K562 (cell line): ENCODE results near the gene CRAT. TPM values are rescaled to one million over a fixed set of nuclear protein-coding genes. Genes with fewer than 3 reads are reported as not detected.

Experiments used
- ATAC-seq: fragments of 200-7000 bp; cut with Tn5 transposase; 3 replicates; pipeline ENCODE4 v1.9.1; 2020; ENCODE audit warnings: moderate library complexity
- BruUV-seq: library from RNA; stranded (reverse); fragments of 400-500 nt; replicated peaks from 2 replicates; lab custom pipeline; 2021; lab: Mats Ljungman, UMichigan
- CTCF ChIA-PET: fragments of 300-600 bp; formaldehyde crosslinking; extraction: SDS; loops from one replicate; lab custom pipeline; 2021; ENCODE audit warnings: low intra/inter-chr PET ratio; lab: Yijun Ruan, JAX
- POLR2A ChIA-PET: fragments of 300-600, 350-650 bp; sonication (Branson Sonifier 250); formaldehyde crosslinking; extraction: SDS; loops from one replicate; lab custom pipeline; 2021; ENCODE audit warnings: antibody characterized with exemption, inconsistent platforms; lab: Yijun Ruan, JAX
- DNase-seq, 4 experiments: peaks; one replicate each; pipeline versions ENCODE4 v3.0.0 to v3.0.0-alpha.2; 2011 to 2018; ENCODE audit warnings: low spot score in 3 of 4, mixed read lengths in 3 of 4; ENCODE audit errors: extremely low read depth in 1 of 4
- FAIRE-seq: peaks from 2 replicates; lab custom pipeline; 2011; peaks lifted over from hg19 to GRCh38; lab: Jason Lieb, UNC
- H2AFZ ChIP-seq: 2 replicates; pipeline ENCODE4 v1.6.0; 2011; ENCODE audit warnings: low read depth, low read length, control low read depth, inconsistent platforms
- H3K27ac ChIP-seq: fragments of 200-600 bp; 3 replicates; pipeline ENCODE4 v1.8.0; 2011; ENCODE audit warnings: low read depth, mild to moderate bottlenecking, control low read depth, inconsistent platforms, low read length, moderate library complexity, mixed read lengths; ENCODE audit errors: extremely low read depth
- H3K27me3 ChIP-seq, 2 experiments: fragments of 300-600 bp in 1 of 2; 2 replicates in 1 of 2; 3 replicates in 1 of 2; pipeline versions ENCODE4 v1.6.0 to v1.8.0; 2011; ENCODE audit warnings: inconsistent platforms in 2 of 2, low read length in 2 of 2, mild to moderate bottlenecking in 1 of 2, mixed read lengths in 1 of 2, moderate library complexity in 1 of 2; ENCODE audit not compliant: control insufficient read depth in 2 of 2, insufficient read depth in 2 of 2
- H3K36me3 ChIP-seq: fragments of 300-600 bp; 3 replicates; pipeline ENCODE4 v1.8.0; 2011; ENCODE audit warnings: mild to moderate bottlenecking, low read length, inconsistent platforms; ENCODE audit not compliant: control insufficient read depth, insufficient read depth
- H3K4me1 ChIP-seq, 2 experiments: fragments of 200-600 bp in 1 of 2; replicated peaks in 1 of 2; 2 replicates in 1 of 2; 3 replicates in 1 of 2; pipeline versions ENCODE4 v1.5.1 to v1.8.0; 2011; ENCODE audit warnings: inconsistent platforms in 2 of 2, low read length in 2 of 2, mild to moderate bottlenecking in 1 of 2, mixed read lengths in 1 of 2, moderate library complexity in 1 of 2; ENCODE audit not compliant: control insufficient read depth in 2 of 2, insufficient read depth in 2 of 2
- H3K4me2 ChIP-seq: 2 replicates; pipeline ENCODE4 v1.6.1; 2011; ENCODE audit warnings: low read length, control low read depth, inconsistent platforms, mixed read lengths; ENCODE audit not compliant: insufficient read depth
- H3K4me3 ChIP-seq: fragments of 200-600 bp; sonication (generic), shearing (Covaris generic); 2 replicates; pipeline ENCODE4 v1.5.1; 2016; ENCODE audit warnings: control low read depth, inconsistent platforms
- H3K79me2 ChIP-seq: fragments of 200-600 bp; 3 replicates; pipeline ENCODE4 v1.8.0; 2011; ENCODE audit warnings: low read length, inconsistent platforms; ENCODE audit not compliant: control insufficient read depth, insufficient read depth
- H3K9ac ChIP-seq, 2 experiments: 2 replicates each; pipeline versions ENCODE4 v1.6.0 to v1.6.1; 2011; ENCODE audit warnings: low read depth in 2 of 2, low read length in 2 of 2, control low read depth in 1 of 2, inconsistent platforms in 1 of 2, mild to moderate bottlenecking in 1 of 2, mixed read lengths in 1 of 2; ENCODE audit not compliant: insufficient read depth in 1 of 2
- H3K9me1 ChIP-seq: one replicate; pipeline ENCODE4 v1.6.0; 2011; ENCODE audit warnings: inconsistent platforms, mild to moderate bottlenecking, low read length, moderate library complexity; ENCODE audit not compliant: control insufficient read depth, insufficient read depth
- H3K9me3 ChIP-seq: replicated peaks from 2 replicates; pipeline ENCODE4 v1.5.1; 2011; ENCODE audit warnings: low read depth, low read length, inconsistent platforms; ENCODE audit not compliant: control insufficient read depth, insufficient read depth
- H4K20me1 ChIP-seq: replicated peaks from 2 replicates; pipeline ENCODE4 v1.6.1; 2011; ENCODE audit warnings: low read length, inconsistent platforms, mixed read lengths; ENCODE audit not compliant: control insufficient read depth, insufficient read depth
- ATF7 ChIP-seq: fragments of 450-650 bp; IDR thresholded peaks from 2 replicates; pipeline ENCODE4 v1.7.1; 2014; ENCODE audit warnings: mild to moderate bottlenecking, moderate library complexity
- BHLHE40 ChIP-seq: IDR thresholded peaks from 2 replicates; pipeline ENCODE4 v1.6.1; 2011; ENCODE audit warnings: low read length, improper control_type of control experiment
- COPS2 ChIP-seq: fragments of 450-650 bp; conservative IDR thresholded peaks from 2 replicates; pipeline ENCODE4 v1.6.1; 2016; ENCODE audit warnings: mild to moderate bottlenecking, moderate library complexity
- EGR1 ChIP-seq: fragments of 450-650 bp; conservative IDR thresholded peaks from 2 replicates; pipeline ENCODE4 v1.6.1; 2017; ENCODE audit warnings: mild to moderate bottlenecking
- GATAD2B ChIP-seq: fragments of 450-650 bp; IDR thresholded peaks from 2 replicates; pipeline ENCODE4 v1.6.1; 2017; ENCODE audit warnings: mild to moderate bottlenecking, borderline replicate concordance
- HCFC1 ChIP-seq: IDR thresholded peaks from 2 replicates; pipeline ENCODE4 v1.6.1; 2012; ENCODE audit warnings: low read depth, low read length, improper control_type of control experiment
- KDM2B ChIP-seq: fragments of 250-450 bp; sonication (Bioruptor Pico); IDR thresholded peaks from 2 replicates; pipeline ENCODE4 v1.8.0; 2021; ENCODE audit warnings: mild to moderate bottlenecking, moderate library complexity
- MYC ChIP-seq, 2 experiments: fragments of 250-450 bp in 1 of 2; sonication (Bioruptor Pico) in 1 of 2; IDR thresholded peaks; 2 replicates each; pipeline versions ENCODE4 v1.5.1 to v1.6.1; 2012 to 2021; ENCODE audit warnings: low read depth in 2 of 2, borderline replicate concordance in 1 of 2, improper control_type of control experiment in 1 of 2, low read length in 1 of 2, mild to moderate bottlenecking in 1 of 2, moderate library complexity in 1 of 2
- NR3C1 ChIP-seq: sonication (generic); formaldehyde crosslinking; IDR thresholded peaks from 2 replicates; pipeline ENCODE4 v1.8.1; 2022; ENCODE audit warnings: missing genetic modification reagents
- PCBP1 ChIP-seq: fragments of 200-400 bp; formaldehyde crosslinking; IDR thresholded peaks from 2 replicates; pipeline ENCODE4 v1.6.1; 2018; ENCODE audit warnings: mild to moderate bottlenecking, low read depth, low read length; ENCODE audit not compliant: poor library complexity, severe bottlenecking
- POLR2AphosphoS2 ChIP-seq: IDR thresholded peaks from 2 replicates; pipeline ENCODE4 v1.6.1; 2012; ENCODE audit warnings: low read length, improper control_type of control experiment
- RBM39 ChIP-seq: fragments of 200-400 bp; formaldehyde crosslinking; optimal IDR thresholded peaks from 2 replicates; pipeline ENCODE3; 2018; ENCODE audit warnings: low read depth, low read length
- RUNX1 ChIP-seq: sonication (generic); IDR thresholded peaks from 2 replicates; pipeline ENCODE4 v1.6.1; 2016; ENCODE audit warnings: antibody characterized with exemption, low read depth
- TEAD1 ChIP-seq, 2 experiments: fragments of 450-650 bp in 1 of 2; sonication (generic) in 1 of 2; formaldehyde crosslinking; IDR thresholded peaks; 2 replicates each; pipeline versions ENCODE4 v1.4.0 to v1.8.0; 2020 to 2022; ENCODE audit warnings: mild to moderate bottlenecking in 2 of 2, missing genetic modification reagents in 1 of 2
- ZFP36 ChIP-seq: fragments of 150-350 bp; IDR thresholded peaks from 2 replicates; pipeline ENCODE4 v1.6.1; 2018; ENCODE audit warnings: low read length, low read depth; ENCODE audit not compliant: partially characterized antibody
- ZNF639 ChIP-seq, 2 experiments: fragments of 200-800 bp in 1 of 2; sonication (Bioruptor generic) in 1 of 2; sonication (generic) in 1 of 2; formaldehyde crosslinking in 1 of 2; IDR thresholded peaks in 1 of 2; conservative IDR thresholded peaks in 1 of 2; 2 replicates each; pipeline versions ENCODE4 v1.5.0 to v1.6.1; 2016 to 2020; ENCODE audit warnings: missing compliant biosample characterization in 1 of 2, missing genetic modification characterization in 1 of 2, missing genetic modification reagents in 1 of 2
- ZNF740 ChIP-seq, 3 experiments: fragments of 200-800 bp in 1 of 3; sonication (Bioruptor generic) in 1 of 3; sonication (generic) in 1 of 3; formaldehyde crosslinking in 1 of 3; IDR thresholded peaks; 2 replicates each; pipeline versions ENCODE4 v1.6.1 to v1.8.0; 2016 to 2022; ENCODE audit warnings: mild to moderate bottlenecking in 2 of 3, missing compliant biosample characterization in 2 of 3, missing genetic modification characterization in 2 of 3, missing genetic modification reagents in 1 of 3
- ZNF830 ChIP-seq: fragments of 250-450 bp; sonication (Bioruptor Pico); IDR thresholded peaks from 2 replicates; pipeline ENCODE4 v1.5.0; 2021; ENCODE audit warnings: mild to moderate bottlenecking
- WGBS: fragments of 100-300 bp; shearing (Covaris generic); methylation state at CpG from one replicate; pipeline ENCODE4 v1.1.6; 2016; ENCODE audit warnings: low coverage, mixed read lengths; ENCODE audit not compliant: insufficient coverage; ENCODE audit errors: missing lambda C conversion rate; 5-methylcytosine and 5-hydroxymethylcytosine counted together
- in situ Hi-C: fragments of 300-500 bp; cut with MboI; formaldehyde crosslinking; loops from 4 replicates; pipeline ENCODE4 v1.15.0; 2018; ENCODE audit warnings: inconsistent platforms, mixed read lengths
- intact Hi-C: fragments of 100-400 bp; cut with micrococcal nuclease; formaldehyde crosslinking; loops from 2 replicates; pipeline ENCODE4 v1.14.2; 2022
- polyA plus RNA-seq, 8 experiments: library from polyadenylated mRNA; depleted of rRNA in 4 of 8; stranded (reverse) in 5 of 8; unstranded in 3 of 8; fragments of >200 nt; fragmentation: Nextera tagmentation in 2 of 8; fragmentation: Illumina TruSeq in 1 of 8; extraction: Ambion mirVana in 2 of 8; extraction: Trizol in 1 of 8; gene quantifications; 2 replicates each; pipeline versions ENCODE4 v1.2.1 to v1.2.3, GENCODE V29; 2011 to 2014; ENCODE audit warnings: inconsistent platforms in 1 of 8, missing spikeins in 1 of 8
- total RNA-seq, 7 experiments: library from RNA; depleted of rRNA in 6 of 7; stranded (reverse); fragments of >200 nt in 6 of 7; fragmentation: Illumina TruSeq in 2 of 7; extraction: Trizol in 2 of 7; gene quantifications; 2 replicates each; pipeline versions ENCODE4 v1.2.1 to v1.2.3, GENCODE V29; 2011 to 2021; ENCODE audit warnings: low replicate concordance in 1 of 7

CRAT gene
- total and polyA plus RNA-seq, 9 of the 15 experiments (the other 6 are each of a cell fraction or from before 2014, with no cell fraction given), result 0.20 to 13.8 (median 5.4) TPM

- peak; percentile 82 for FAIRE-seq
- 0 out of 2 replicates have a peak, but pooled peaks have one; percentile 16 for TF ChIP-seq BHLHE40
- no peak for TF ChIP-seq EGR1
- TF ChIP-seq POLR2AphosphoS2, result no peak
- no peak for TF ChIP-seq GATAD2B
- TF ChIP-seq KDM2B (CRISPR knock-in tag), result peak; percentile 4; the same call in 1 of the 2 replicates
- TF ChIP-seq NR3C1 (CRISPR knock-in tag), result no peak
- peak; percentile 21; the same call in 1 of the 2 replicates for TF ChIP-seq HCFC1
- TF ChIP-seq ZNF740 (CRISPR knock-in tag; IDR thresholded peaks at IDR 0.05), result no peak
- no peak for TF ChIP-seq ZNF740 (tag; IDR thresholded peaks at IDR 0.05)
- peak; percentile 65 for TF ChIP-seq ZFP36
- peak; percentile 34; the same call in 1 of the 2 replicates for TF ChIP-seq ATF7
- TF ChIP-seq RBM39, result no peak
- no peak for TF ChIP-seq PCBP1
- peak in 1 of 2 experiments; percentile 35; a peak in 1 of 4 replicates for TF ChIP-seq TEAD1 (CRISPR knock-in tag; IDR thresholded peaks at IDR 0.05)
- peak; percentile 52 for TF ChIP-seq MYC (IDR thresholded peaks at IDR 0.05; ENCODE audit: low read depth, low read length)
- no peak for TF ChIP-seq MYC (CRISPR knock-in tag; IDR thresholded peaks at IDR 0.05; ENCODE audit: borderline replicate concordance, low read depth)
- no peak for TF ChIP-seq ZNF639 (CRISPR knock-in tag; conservative IDR thresholded peaks at IDR 0.05 in 1 of 2, IDR thresholded peaks at IDR 0.05 in 1 of 2)
- TF ChIP-seq RUNX1, result no peak
- no peak for TF ChIP-seq ZNF830 (CRISPR knock-in tag)
- TF ChIP-seq COPS2, result no peak
Measured at GRCh38 chr9:129131300-129132145, 20.9 kb upstream of the CRAT start.

More at GRCh38 chr9:129131300-129132145, 20.9 kb upstream of the CRAT start:
- no peaks in the 10 kb centered on the region for H3K79me2 ChIP-seq
- no peak overlapping the region for H3K27ac ChIP-seq
- BruUV-seq, result no TSS peak
- H3K4me3 ChIP-seq, result no peak overlapping the region
- H3K9me1 ChIP-seq, result no peaks in the 10 kb centered on the region
- POLR2A ChIA-PET, result interaction anchor here (0.5 to 2.0 kb wide), 11 partner anchors 8 to 560 kb away, joined by 3 to 6 read pairs (median 4); partner anchors contain the start of gene DOLPP1
- H3K4me2 ChIP-seq, result no peak overlapping the region; the same call in 1 of the 2 replicates
- in situ Hi-C loops (loop anchor here (5.0 kb wide), 1 partner anchor 486 kb away; no protein-coding TSS in a partner anchor), intact Hi-C loops (loop anchor here (10.0 kb wide), 1 partner anchor 653 kb away; no protein-coding TSS in a partner anchor)
- H3K9ac ChIP-seq, result no peak overlapping the region; a peak in 1 of 4 replicates
- H4K20me1 ChIP-seq, result no peaks in the 10 kb centered on the region
- H3K9me3 ChIP-seq, result no peaks in the 10 kb centered on the region
- peaks cover 0 to 9% of the 10 kb centered on the region in 2 experiments; a peak in 2 of 5 replicates for H3K4me1 ChIP-seq
- DNase-seq, result peak; percentile 83 to 89 (median 84)
- CTCF ChIA-PET, result interaction anchor here (0.5 to 3.6 kb wide), 5 partner anchors 71 to 493 kb away, joined by 3 to 36 read pairs (median 4); no protein-coding TSS in a partner anchor
- WGBS, result 35% methylated on average over 13 of the region's 13 CpGs
- peak overlapping the region; percentile 15; the same call in 1 of the 2 replicates for H2AFZ ChIP-seq
- peaks cover 84% of the 10 kb centered on the region for H3K36me3 ChIP-seq
- no peaks in the 10 kb centered on the region for H3K27me3 ChIP-seq
- peak; percentile 99 for ATAC-seq
